ENCODE measurements around the gene SDF4.

SDF4 gene

DNA sequence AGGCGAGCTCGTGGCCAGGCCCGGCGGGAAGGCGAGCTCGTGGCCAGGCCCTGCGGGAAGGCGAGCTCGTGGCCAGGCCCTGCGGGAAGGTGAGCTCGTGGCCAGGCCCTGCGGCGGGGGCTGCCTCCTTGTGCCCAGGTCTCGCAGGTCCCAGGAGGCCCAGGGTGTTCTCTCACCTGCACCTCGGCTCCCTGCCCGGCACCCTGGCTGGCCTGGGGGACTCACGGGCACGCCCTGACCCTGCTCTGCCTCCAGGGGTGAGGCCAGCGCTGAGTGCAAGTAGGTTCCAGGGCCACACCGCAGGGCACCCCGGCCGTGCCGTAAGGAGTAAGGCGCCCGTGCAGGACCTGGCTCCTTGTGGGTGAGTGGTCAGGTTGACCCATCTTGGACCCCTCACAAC lies 4.4 kb downstream of the SDF4 start:
- Histone ChIP-seq H3K27ac (ENCODE audit: low read depth, low read length, poor library complexity, severe bottlenecking) (no peak overlapping the region), H2AFZ (ENCODE audit: low read length) (no peak overlapping the region), H3K9me2 (ENCODE audit: low read depth, low read length) (no peaks in the 10 kb centered on the region), H3K4me2 (ENCODE audit: low read length) (no peak overlapping the region), H4K20me1 (ENCODE audit: insufficient read depth, low read length) (no peaks in the 10 kb centered on the region), H3F3A (ENCODE audit: insufficient read depth, low read length) (no peaks in the 10 kb centered on the region), H3K79me2 (ENCODE audit: insufficient read depth, low read length) (peaks cover 19% of the 10 kb centered on the region), H3K4me1 (ENCODE audit: insufficient read depth, low read length, severe bottlenecking) (peaks cover 24% of the 10 kb centered on the region), H3K9ac (ENCODE audit: low read length) (no peak overlapping the region), H3K9me3 (ENCODE audit: low read length) (no peaks in the 10 kb centered on the region), H3K36me3 (ENCODE audit: insufficient read depth, low read length) (peaks cover 57% of the 10 kb centered on the region), H3K4me3 (ENCODE audit: low read depth, low read length, poor library complexity, severe bottlenecking) (no peak overlapping the region), H3K27me3 (ENCODE audit: insufficient read depth, low read length) (no peaks in the 10 kb centered on the region)
- no peak for TF ChIP-seq EZH2 (IDR thresholded peaks at IDR 0.05; ENCODE audit: borderline replicate concordance, low read length)
- TF ChIP-seq, protein P1, sequence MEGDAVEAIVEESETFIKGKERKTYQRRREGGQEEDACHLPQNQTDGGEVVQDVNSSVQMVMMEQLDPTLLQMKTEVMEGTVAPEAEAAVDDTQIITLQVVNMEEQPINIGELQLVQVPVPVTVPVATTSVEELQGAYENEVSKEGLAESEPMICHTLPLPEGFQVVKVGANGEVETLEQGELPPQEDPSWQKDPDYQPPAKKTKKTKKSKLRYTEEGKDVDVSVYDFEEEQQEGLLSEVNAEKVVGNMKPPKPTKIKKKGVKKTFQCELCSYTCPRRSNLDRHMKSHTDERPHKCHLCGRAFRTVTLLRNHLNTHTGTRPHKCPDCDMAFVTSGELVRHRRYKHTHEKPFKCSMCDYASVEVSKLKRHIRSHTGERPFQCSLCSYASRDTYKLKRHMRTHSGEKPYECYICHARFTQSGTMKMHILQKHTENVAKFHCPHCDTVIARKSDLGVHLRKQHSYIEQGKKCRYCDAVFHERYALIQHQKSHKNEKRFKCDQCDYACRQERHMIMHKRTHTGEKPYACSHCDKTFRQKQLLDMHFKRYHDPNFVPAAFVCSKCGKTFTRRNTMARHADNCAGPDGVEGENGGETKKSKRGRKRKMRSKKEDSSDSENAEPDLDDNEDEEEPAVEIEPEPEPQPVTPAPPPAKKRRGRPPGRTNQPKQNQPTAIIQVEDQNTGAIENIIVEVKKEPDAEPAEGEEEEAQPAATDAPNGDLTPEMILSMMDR (IDR thresholded peaks at IDR 0.05; ENCODE audit: low read length) = no peak

DNA sequence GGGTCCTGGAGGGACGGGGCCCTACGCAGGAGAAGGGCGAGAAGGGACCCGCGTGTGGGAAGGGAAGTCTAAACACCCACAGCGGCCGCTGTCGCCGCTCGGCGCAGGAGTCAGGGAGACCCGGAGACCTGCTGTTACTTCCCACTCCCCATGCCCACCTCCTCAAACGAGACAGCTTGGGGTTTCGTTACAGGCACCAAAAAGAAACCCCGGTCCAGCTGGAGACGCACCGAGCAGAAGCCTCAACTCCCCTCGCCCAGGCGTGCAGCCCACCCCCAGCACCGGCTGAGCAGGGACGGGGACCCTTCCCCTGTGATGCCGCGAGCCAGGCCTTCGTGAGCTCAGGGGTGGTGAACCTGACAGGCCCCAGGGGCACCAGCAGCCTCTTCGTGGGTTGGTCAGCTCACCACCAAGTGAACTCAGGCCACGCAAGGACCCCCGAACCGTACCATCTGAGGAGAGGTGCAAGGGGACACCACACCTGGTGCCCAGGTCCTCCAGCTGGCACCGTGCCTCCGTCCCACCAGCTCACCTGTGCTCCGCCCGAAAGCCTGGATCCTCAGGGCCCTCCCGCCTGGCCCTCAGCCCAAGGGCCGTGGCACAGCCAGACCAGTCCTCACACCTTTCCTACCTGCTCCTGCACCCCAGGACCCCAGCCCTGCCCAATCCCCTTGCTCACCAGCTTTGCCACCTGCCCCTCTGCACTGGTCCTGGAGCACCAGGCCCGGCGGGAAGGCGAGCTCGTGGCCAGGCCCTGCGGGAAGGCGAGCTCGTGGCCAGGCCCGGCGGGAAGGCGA lies 5.0 kb downstream of the SDF4 start:
- H3K4me3 ChIP-seq (ENCODE audit: low read depth, low read length, poor library complexity, severe bottlenecking) = no peak overlapping the region
- no peak overlapping the region for H3K9ac ChIP-seq (ENCODE audit: low read length)
- H3K27me3 ChIP-seq (ENCODE audit: insufficient read depth, low read length) = no peaks in the 10 kb centered on the region
- no peaks in the 10 kb centered on the region for H4K20me1 ChIP-seq (ENCODE audit: insufficient read depth, low read length)
- H3K4me1 ChIP-seq (ENCODE audit: insufficient read depth, low read length, severe bottlenecking) = peaks cover 24% of the 10 kb centered on the region
- H3K4me2 ChIP-seq (ENCODE audit: low read length) = no peak overlapping the region
- H3K9me2 ChIP-seq (ENCODE audit: low read depth, low read length) = no peaks in the 10 kb centered on the region
- no peaks in the 10 kb centered on the region for H3F3A ChIP-seq (ENCODE audit: insufficient read depth, low read length)
- peaks cover 19% of the 10 kb centered on the region for H3K79me2 ChIP-seq (ENCODE audit: insufficient read depth, low read length)
- no peak overlapping the region for H2AFZ ChIP-seq (ENCODE audit: low read length)
- no peaks in the 10 kb centered on the region for H3K9me3 ChIP-seq (ENCODE audit: low read length)
- TF ChIP-seq, protein P1 (IDR thresholded peaks at IDR 0.05; ENCODE audit: low read length) = no peak
- H3K36me3 ChIP-seq (ENCODE audit: insufficient read depth, low read length) = peaks cover 63% of the 10 kb centered on the region
- H3K27ac ChIP-seq (ENCODE audit: low read depth, low read length, poor library complexity, severe bottlenecking) = no peak overlapping the region

DNA sequence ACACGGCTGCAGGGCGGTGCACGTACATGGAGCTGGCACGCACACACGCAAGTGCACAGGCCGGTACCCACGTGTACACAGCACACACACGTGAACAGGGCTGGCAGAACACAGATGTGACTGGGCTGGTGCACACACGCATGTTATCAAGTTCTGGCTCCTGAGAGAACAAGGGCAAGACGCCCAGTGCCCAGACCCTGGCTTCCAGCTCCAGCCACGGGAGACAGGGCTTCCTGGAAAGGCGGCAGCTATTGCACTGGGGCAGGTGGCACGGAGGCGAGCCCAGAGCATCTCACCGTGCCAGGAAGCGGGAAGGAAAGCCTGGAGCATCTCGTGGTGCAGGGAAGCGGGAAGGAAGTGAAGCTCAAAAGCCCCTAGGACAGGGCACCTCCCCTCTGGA lies 5.9 kb downstream of the SDF4 start:
- Histone ChIP-seq H3K4me1 (ENCODE audit: insufficient read depth, low read length, severe bottlenecking) (peaks cover 24% of the 10 kb centered on the region), H3K36me3 (ENCODE audit: insufficient read depth, low read length) (peaks cover 71% of the 10 kb centered on the region), H3K27ac (ENCODE audit: low read depth, low read length, poor library complexity, severe bottlenecking) (no peak overlapping the region), H3K79me2 (ENCODE audit: insufficient read depth, low read length) (peaks cover 14% of the 10 kb centered on the region), H4K20me1 (ENCODE audit: insufficient read depth, low read length) (no peaks in the 10 kb centered on the region), H3K9me3 (ENCODE audit: low read length) (no peaks in the 10 kb centered on the region), H3K9me2 (ENCODE audit: low read depth, low read length) (no peaks in the 10 kb centered on the region), H3K27me3 (ENCODE audit: insufficient read depth, low read length) (no peaks in the 10 kb centered on the region), H3K9ac (ENCODE audit: low read length) (no peak overlapping the region), H2AFZ (ENCODE audit: low read length) (no peak overlapping the region), H3F3A (ENCODE audit: insufficient read depth, low read length) (no peaks in the 10 kb centered on the region), H3K4me2 (ENCODE audit: low read length) (no peak overlapping the region), H3K4me3 (ENCODE audit: low read depth, low read length, poor library complexity, severe bottlenecking) (no peak overlapping the region)
- TF ChIP-seq, protein P1 (IDR thresholded peaks at IDR 0.05; ENCODE audit: low read length) = no peak
- TF ChIP-seq EZH2 (IDR thresholded peaks at IDR 0.05; ENCODE audit: borderline replicate concordance, low read length) = no peak

Data from OCI-LY1 (cell line).